Measurements from ENCODE around the gene TNNT2. TPM values are rescaled to one million over a fixed set of nuclear protein-coding genes. Genes with fewer than 3 reads are reported as not detected.

TNNT2 gene
- total RNA-seq, 2 experiments from 2014 or later: not detected

DNA sequence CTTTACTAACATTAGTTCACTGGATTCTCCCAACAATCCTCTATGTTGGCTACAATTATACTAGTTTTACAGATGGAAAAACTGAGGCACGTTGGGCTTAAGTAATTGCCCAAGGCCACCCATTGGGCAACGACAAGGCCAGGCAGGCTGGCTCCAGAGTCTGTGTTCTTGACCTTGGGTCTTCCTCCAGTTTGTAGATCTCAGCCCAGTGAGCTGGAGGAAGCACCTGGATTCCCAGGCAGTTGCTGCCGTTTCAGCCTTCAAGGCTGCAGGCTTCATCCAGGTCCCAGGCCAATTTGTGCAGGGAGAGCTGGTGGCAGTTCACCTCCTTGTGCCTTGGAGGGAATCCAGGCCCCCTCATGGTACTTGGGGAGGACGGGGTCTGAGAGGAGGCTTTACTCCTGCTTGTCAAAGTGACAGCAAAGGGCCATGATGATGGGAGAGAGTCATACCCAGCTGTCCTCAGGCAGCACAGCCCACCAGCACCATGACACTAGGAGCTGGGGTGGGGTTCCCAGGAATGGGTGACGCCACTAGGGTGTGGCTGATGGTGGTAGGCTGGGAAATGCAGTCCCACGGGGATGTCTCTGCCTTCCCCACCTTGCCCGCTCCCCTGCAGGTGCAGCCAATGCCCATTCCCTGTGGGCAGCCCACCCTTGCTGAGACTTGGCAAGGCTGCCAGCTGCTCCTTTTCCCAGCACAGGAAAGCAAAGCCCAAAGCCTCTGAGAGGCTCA, 67.1 kb downstream of the TNNT2 start:
- ChIA-PET POLR2A (no interaction called here), CTCF (ENCODE audit: unreplicated experiment) (no interaction called here)
- no peaks in the 10 kb centered on the region for H3K4me1 ChIP-seq (ENCODE audit: insufficient read depth, low read length, poor library complexity, severe bottlenecking)
- intact Hi-C loops (cut with micrococcal nuclease; ENCODE audit: unreplicated experiment): no loop called here
- no peak for DNase-seq (ENCODE audit: low spot score)
- no peak overlapping the region for H3K4me3 ChIP-seq (ENCODE audit: low read depth, low read length, poor library complexity, severe bottlenecking)
- no peaks in the 10 kb centered on the region for H3K79me2 ChIP-seq (ENCODE audit: insufficient read depth, low read depth, low read length)
- no peak overlapping the region for H3K27ac ChIP-seq (ENCODE audit: low read depth, low read length, poor library complexity, severe bottlenecking)
- no peaks in the 10 kb centered on the region for H3K9me2 ChIP-seq (ENCODE audit: insufficient read depth, low read length)
- no peaks in the 10 kb centered on the region for H3K36me3 ChIP-seq (ENCODE audit: insufficient read depth, low read length)
- no peak overlapping the region for H2AFZ ChIP-seq (ENCODE audit: low read length)
- BruUV-seq (replicated peaks): no TSS peak
- no peak overlapping the region for H3K4me2 ChIP-seq (ENCODE audit: low read length)
- H4K20me1 ChIP-seq (ENCODE audit: insufficient read depth, low read length): no peaks in the 10 kb centered on the region; the same call in 1 of the 2 replicates
- no peaks in the 10 kb centered on the region for H3K9me3 ChIP-seq (ENCODE audit: low read length)
- no peak for TF ChIP-seq EZH2phosphoT487 (IDR thresholded peaks at IDR 0.05; ENCODE audit: borderline replicate concordance, low read depth, low read length)
- TF ChIP-seq, protein P1, sequence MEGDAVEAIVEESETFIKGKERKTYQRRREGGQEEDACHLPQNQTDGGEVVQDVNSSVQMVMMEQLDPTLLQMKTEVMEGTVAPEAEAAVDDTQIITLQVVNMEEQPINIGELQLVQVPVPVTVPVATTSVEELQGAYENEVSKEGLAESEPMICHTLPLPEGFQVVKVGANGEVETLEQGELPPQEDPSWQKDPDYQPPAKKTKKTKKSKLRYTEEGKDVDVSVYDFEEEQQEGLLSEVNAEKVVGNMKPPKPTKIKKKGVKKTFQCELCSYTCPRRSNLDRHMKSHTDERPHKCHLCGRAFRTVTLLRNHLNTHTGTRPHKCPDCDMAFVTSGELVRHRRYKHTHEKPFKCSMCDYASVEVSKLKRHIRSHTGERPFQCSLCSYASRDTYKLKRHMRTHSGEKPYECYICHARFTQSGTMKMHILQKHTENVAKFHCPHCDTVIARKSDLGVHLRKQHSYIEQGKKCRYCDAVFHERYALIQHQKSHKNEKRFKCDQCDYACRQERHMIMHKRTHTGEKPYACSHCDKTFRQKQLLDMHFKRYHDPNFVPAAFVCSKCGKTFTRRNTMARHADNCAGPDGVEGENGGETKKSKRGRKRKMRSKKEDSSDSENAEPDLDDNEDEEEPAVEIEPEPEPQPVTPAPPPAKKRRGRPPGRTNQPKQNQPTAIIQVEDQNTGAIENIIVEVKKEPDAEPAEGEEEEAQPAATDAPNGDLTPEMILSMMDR (conservative IDR thresholded peaks at IDR 0.05; ENCODE audit: low read length): no peak

DNA sequence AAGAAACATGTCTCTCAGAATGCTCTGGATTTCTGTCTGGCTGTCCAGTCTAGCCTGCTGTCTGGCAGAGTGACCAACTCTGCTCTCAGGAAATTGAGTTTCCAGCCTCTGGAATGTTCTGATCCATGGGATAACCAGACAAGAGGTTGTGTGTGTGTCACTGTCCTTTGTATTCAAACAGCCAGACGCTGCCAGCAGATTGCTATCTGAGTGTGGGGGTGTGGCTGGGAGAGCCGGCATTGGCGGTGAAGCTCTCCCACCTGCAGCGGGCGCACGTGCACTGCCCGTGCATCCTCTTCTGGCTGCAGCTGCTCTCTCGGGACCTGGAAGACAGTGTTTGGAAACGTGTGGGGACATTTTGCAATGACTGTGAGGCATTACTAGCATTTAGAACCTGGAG, 68.1 kb downstream of the TNNT2 start:
- no peaks in the 10 kb centered on the region for H3K9me3 ChIP-seq (ENCODE audit: low read length)
- peak; percentile 49 for DNase-seq (ENCODE audit: low spot score)
- no peak overlapping the region for H3K4me3 ChIP-seq (ENCODE audit: low read depth, low read length, poor library complexity, severe bottlenecking)
- H3K4me2 ChIP-seq (ENCODE audit: low read length): no peak overlapping the region
- no TSS peak for BruUV-seq (replicated peaks)
- H3K9me2 ChIP-seq (ENCODE audit: insufficient read depth, low read length): no peaks in the 10 kb centered on the region
- H4K20me1 ChIP-seq (ENCODE audit: insufficient read depth, low read length): no peaks in the 10 kb centered on the region; the same call in 1 of the 2 replicates
- intact Hi-C loops (cut with micrococcal nuclease; ENCODE audit: unreplicated experiment): loop anchor here (5.0 kb wide), 1 partner anchor 53 kb away; no protein-coding TSS in a partner anchor
- ChIA-PET POLR2A (interaction anchor here (0.7 kb wide), 1 partner anchor 28 kb away, joined by 3 read pairs; no protein-coding TSS in a partner anchor), CTCF (ENCODE audit: unreplicated experiment) (no interaction called here)
- H3K27ac ChIP-seq (ENCODE audit: low read depth, low read length, poor library complexity, severe bottlenecking): no peak overlapping the region
- no peak overlapping the region for H2AFZ ChIP-seq (ENCODE audit: low read length)
- no peaks in the 10 kb centered on the region for H3K4me1 ChIP-seq (ENCODE audit: insufficient read depth, low read length, poor library complexity, severe bottlenecking)
- no peaks in the 10 kb centered on the region for H3K79me2 ChIP-seq (ENCODE audit: insufficient read depth, low read depth, low read length)
- TF ChIP-seq, protein P1 (conservative IDR thresholded peaks at IDR 0.05; ENCODE audit: low read length): peak; percentile 76
- TF ChIP-seq EZH2phosphoT487 (IDR thresholded peaks at IDR 0.05; ENCODE audit: borderline replicate concordance, low read depth, low read length): no peak
- H3K36me3 ChIP-seq (ENCODE audit: insufficient read depth, low read length): no peaks in the 10 kb centered on the region

Other genes with a start within 250 kb of the TNNT2 start
- 35.3 and 35.9 TPM in 2 replicates for gene TMEM9, start 223.2 kb downstream of the TNNT2 start, total RNA-seq (2014; rRNA removed; shearing (Covaris generic))
- 24.8 and 28.5 TPM in 2 replicates for gene TMEM9, start 223.2 kb downstream of the TNNT2 start, total RNA-seq (2022)
- gene IGFN1, start 186.9 kb downstream of the TNNT2 start, total RNA-seq (2014; rRNA removed; shearing (Covaris generic)): not detected in 2 replicates
- not detected in 2 replicates for gene IGFN1, start 186.9 kb downstream of the TNNT2 start, total RNA-seq (2022)
- not detected in 2 replicates for gene PKP1, start 94.2 kb downstream of the TNNT2 start, total RNA-seq (2014; rRNA removed; shearing (Covaris generic))
- gene PKP1, start 94.2 kb downstream of the TNNT2 start, total RNA-seq (2022): not detected in 2 replicates
- not detected in 2 replicates for gene LAD1, start 21.6 kb upstream of the TNNT2 start, total RNA-seq (2014; rRNA removed; shearing (Covaris generic))
- not detected in 2 replicates for gene LAD1, start 21.6 kb upstream of the TNNT2 start, total RNA-seq (2022)
- gene TNNI1, start 44.0 kb upstream of the TNNT2 start, total RNA-seq (2014; rRNA removed; shearing (Covaris generic)): 0.95 and 4.9 TPM in 2 replicates
- gene TNNI1, start 44.0 kb upstream of the TNNT2 start, total RNA-seq (2022): 2.0 and 3.1 TPM in 2 replicates
- not detected in 2 replicates for gene PHLDA3, start 91.5 kb upstream of the TNNT2 start, total RNA-seq (2014; rRNA removed; shearing (Covaris generic))
- not detected in 2 replicates for gene PHLDA3, start 91.5 kb upstream of the TNNT2 start, total RNA-seq (2022)
- 46.4 and 52.8 TPM in 2 replicates for gene CSRP1, start 129.4 kb upstream of the TNNT2 start, total RNA-seq (2014; rRNA removed; shearing (Covaris generic))
- gene CSRP1, start 129.4 kb upstream of the TNNT2 start, total RNA-seq (2022): 72.2 and 89.8 TPM in 2 replicates
- gene NAV1, start 161.4 kb upstream of the TNNT2 start, total RNA-seq (2014; rRNA removed; shearing (Covaris generic)): 2.5 and 4.2 TPM in 2 replicates
- gene NAV1, start 161.4 kb upstream of the TNNT2 start, total RNA-seq (2022): 19.8 and 20.7 TPM in 2 replicates